Osteoblast (primary cell): ENCODE data around the gene ARHGEF7. TPM values are rescaled to one million over a fixed set of nuclear protein-coding genes. Genes with fewer than 3 reads are reported as not detected.
A peak's percentile ranks its signal among the peaks of the same experiment; 100 is the strongest.
"Not testable (repeated sequence)": the region's sequence is repeated elsewhere in the genome, so short reads cannot be mapped to it uniquely, and the experiment has no call there.

Experiments used
- DNase-seq: peaks from one replicate; pipeline ENCODE4 v3.0.0; 2011; ENCODE audit warnings: low spot score, mixed read lengths; ENCODE audit not compliant: insufficient read length; ENCODE audit errors: missing footprints
- H2AFZ ChIP-seq: 2 replicates; pipeline ENCODE4 v1.6.0; 2011; ENCODE audit warnings: mild to moderate bottlenecking, low read length
- H3K27ac ChIP-seq: 2 replicates; pipeline ENCODE4 v1.5.1; 2011; ENCODE audit warnings: mild to moderate bottlenecking, low read depth, low read length, moderate library complexity
- H3K27me3 ChIP-seq: 2 replicates; pipeline ENCODE4 v1.6.0; 2012; ENCODE audit warnings: mild to moderate bottlenecking, control low read depth, inconsistent platforms, low read length, moderate library complexity; ENCODE audit not compliant: insufficient read depth
- H3K36me3 ChIP-seq: 2 replicates; pipeline ENCODE4 v1.5.1; 2011; ENCODE audit warnings: mild to moderate bottlenecking, low read length, control low read depth, moderate library complexity; ENCODE audit not compliant: insufficient read depth
- H3K4me1 ChIP-seq: 2 replicates; pipeline ENCODE4 v1.5.1; 2011; ENCODE audit warnings: mild to moderate bottlenecking, low read length, control low read depth, moderate library complexity; ENCODE audit not compliant: insufficient read depth
- H3K4me2 ChIP-seq: 2 replicates; pipeline ENCODE4 v1.6.0; 2011; ENCODE audit warnings: mild to moderate bottlenecking, low read length; ENCODE audit not compliant: insufficient read depth
- H3K4me3 ChIP-seq: fragments of 200-600 bp; sonication (generic); 3 replicates; pipeline ENCODE4 v1.5.1; 2012; ENCODE audit warnings: mild to moderate bottlenecking, low read length, inconsistent platforms; ENCODE audit not compliant: insufficient read depth
- H3K79me2 ChIP-seq: 2 replicates; pipeline ENCODE4 v1.6.0; 2012; ENCODE audit warnings: mild to moderate bottlenecking, low read length, control low read depth, inconsistent platforms; ENCODE audit not compliant: insufficient read depth
- H3K9me3 ChIP-seq: 2 replicates; pipeline ENCODE4 v1.5.1; 2011; ENCODE audit warnings: low read depth, low read length, control low read depth
- H4K20me1 ChIP-seq: 2 replicates; pipeline ENCODE4 v1.6.0; 2012; ENCODE audit warnings: mild to moderate bottlenecking, low read length, control low read depth; ENCODE audit not compliant: insufficient read depth
- total RNA-seq: library from RNA; depleted of rRNA; stranded (reverse); fragments of >200 nt; gene quantifications from 2 replicates; pipeline ENCODE4 v1.2.3, GENCODE V29; 2012
- TF ChIP-seq, protein P1 (sequence below): IDR thresholded peaks from 2 replicates; pipeline ENCODE4 v1.5.1; 2011; ENCODE audit warnings: mild to moderate bottlenecking, low read depth, low read length, moderate library complexity; ENCODE audit errors: extremely low read depth

The ARHGEF7 gene
- total RNA-seq, 1 donor = 27.5 TPM

DNA sequence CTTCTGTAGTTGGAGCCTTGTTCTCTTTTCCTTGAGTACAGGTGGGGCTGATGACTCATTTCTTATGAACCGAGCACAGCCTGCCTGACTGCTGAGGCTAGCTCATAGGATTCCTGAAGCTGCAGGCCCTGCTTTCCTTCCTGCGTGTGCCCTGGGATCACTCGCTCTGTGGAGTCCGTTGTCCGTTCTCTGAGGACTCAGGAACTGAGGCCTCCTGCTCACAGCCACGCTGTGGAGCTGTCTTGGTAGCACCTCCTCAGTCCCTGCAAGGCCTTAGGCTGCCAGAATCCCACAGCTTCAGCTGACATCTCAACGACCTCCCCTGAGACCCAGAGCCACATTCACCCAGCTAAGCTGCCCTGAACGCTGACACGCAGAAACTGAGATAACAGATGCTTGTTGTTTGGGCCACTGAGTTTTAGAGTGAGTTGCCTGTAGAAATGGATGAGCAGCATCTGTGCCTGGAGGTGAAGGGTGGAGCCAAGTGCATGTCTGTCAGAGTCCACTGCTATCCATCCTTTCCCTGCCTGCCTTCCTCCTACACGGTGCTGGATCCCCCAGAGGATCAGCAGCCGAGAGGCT lies 72.9 kb downstream of the ARHGEF7 start:
- Histone ChIP-seq H4K20me1 (peaks cover 66% of the 10 kb centered on the region), H3K4me2 (no peak overlapping the region), H3K9me3 (no peaks in the 10 kb centered on the region), H3K36me3 (no peaks in the 10 kb centered on the region), H3K27ac (no peak overlapping the region), H2AFZ (no peak overlapping the region), H3K4me3 (no peak overlapping the region), H3K79me2 (peaks cover 98% of the 10 kb centered on the region), H3K27me3 (no peaks in the 10 kb centered on the region), H3K4me1 (peaks cover 33% of the 10 kb centered on the region)
- TF ChIP-seq, protein P1, sequence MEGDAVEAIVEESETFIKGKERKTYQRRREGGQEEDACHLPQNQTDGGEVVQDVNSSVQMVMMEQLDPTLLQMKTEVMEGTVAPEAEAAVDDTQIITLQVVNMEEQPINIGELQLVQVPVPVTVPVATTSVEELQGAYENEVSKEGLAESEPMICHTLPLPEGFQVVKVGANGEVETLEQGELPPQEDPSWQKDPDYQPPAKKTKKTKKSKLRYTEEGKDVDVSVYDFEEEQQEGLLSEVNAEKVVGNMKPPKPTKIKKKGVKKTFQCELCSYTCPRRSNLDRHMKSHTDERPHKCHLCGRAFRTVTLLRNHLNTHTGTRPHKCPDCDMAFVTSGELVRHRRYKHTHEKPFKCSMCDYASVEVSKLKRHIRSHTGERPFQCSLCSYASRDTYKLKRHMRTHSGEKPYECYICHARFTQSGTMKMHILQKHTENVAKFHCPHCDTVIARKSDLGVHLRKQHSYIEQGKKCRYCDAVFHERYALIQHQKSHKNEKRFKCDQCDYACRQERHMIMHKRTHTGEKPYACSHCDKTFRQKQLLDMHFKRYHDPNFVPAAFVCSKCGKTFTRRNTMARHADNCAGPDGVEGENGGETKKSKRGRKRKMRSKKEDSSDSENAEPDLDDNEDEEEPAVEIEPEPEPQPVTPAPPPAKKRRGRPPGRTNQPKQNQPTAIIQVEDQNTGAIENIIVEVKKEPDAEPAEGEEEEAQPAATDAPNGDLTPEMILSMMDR = no peak
- no peak for DNase-seq

DNA sequence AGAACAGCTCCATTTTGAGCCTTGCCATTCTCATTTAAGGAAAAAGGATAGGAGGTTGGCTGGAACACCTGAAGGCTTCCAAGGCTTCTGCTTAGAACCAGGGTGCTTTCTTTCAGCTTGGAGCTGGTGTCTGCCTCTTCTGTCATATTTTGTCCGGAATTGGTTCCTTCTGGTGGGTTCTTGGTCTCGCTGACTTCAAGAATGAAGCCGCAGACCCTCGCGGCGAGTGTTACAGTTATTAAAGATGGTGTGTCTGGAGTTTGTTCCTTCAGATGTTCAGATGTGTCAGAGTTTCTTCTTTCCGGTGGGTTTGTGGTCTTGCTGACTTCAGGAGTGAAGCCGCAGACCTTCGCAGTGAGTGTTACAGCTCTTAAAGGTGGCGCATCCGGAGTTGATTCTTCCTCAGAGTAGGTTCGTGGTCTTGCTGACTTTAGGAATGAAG lies 74.0 kb downstream of the ARHGEF7 start:
- not testable (repeated sequence) for H3K4me3 ChIP-seq, H3K36me3 ChIP-seq, H3K27ac ChIP-seq, H2AFZ ChIP-seq, H3K27me3 ChIP-seq, H3K9me3 ChIP-seq, H3K4me2 ChIP-seq, DNase-seq
- Histone ChIP-seq H3K4me1 (peaks cover 33% of the 10 kb centered on the region), H4K20me1 (peaks cover 59% of the 10 kb centered on the region), H3K79me2 (peaks cover 98% of the 10 kb centered on the region)

DNA sequence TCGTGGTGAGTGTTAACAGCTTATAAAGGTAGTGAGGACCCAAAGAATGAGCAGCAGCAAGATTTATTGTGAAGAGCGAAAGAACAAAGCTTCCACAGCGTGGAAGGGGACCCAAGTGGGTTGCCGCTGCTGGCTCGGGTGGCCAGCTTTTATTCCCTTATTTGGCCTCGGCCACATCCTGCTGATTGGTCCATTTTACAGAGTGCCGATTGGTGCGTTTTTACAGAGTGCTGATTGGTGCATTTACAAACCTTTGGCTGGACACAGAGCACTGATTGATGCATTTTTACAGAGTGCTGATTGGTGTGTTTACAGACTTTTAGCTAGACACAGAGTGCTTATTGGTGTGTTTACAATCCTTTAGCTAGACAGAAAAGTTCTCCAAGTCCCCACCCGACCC lies 74.4 kb downstream of the ARHGEF7 start:
- Histone ChIP-seq H4K20me1 (peaks cover 59% of the 10 kb centered on the region), H3K4me1 (peaks cover 35% of the 10 kb centered on the region), H3K79me2 (peaks cover 94% of the 10 kb centered on the region)
- not testable (repeated sequence) for DNase-seq, H3K27ac ChIP-seq, H3K27me3 ChIP-seq, H3K9me3 ChIP-seq, H3K4me2 ChIP-seq, H3K36me3 ChIP-seq, H3K4me3 ChIP-seq, H2AFZ ChIP-seq

DNA sequence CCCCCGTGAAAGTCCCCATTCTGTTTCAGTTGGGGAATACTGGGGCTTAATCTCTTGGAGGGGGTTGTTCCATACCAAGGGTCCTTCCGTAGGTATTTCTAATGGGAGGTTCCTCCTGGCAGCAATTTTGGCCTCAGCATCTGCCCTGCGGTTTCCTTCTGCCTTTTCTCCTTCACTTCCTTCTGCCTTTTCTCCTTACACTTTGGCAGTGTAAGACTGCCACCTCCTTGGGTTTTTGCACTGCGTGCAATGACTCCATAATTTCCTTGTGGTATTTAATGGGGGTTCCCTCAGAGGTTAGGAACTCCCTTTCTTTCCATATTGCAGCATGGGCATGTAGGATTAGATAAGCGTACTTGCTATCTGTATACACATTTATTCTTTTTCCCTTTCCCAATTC lies 78.1 kb downstream of the ARHGEF7 start:
- not testable (repeated sequence) for H2AFZ ChIP-seq, H3K27me3 ChIP-seq, H3K36me3 ChIP-seq, H3K27ac ChIP-seq, H3K4me2 ChIP-seq, DNase-seq, H3K4me3 ChIP-seq, H3K9me3 ChIP-seq
- Histone ChIP-seq H3K4me1 (peaks cover 15% of the 10 kb centered on the region), H3K79me2 (peaks cover 85% of the 10 kb centered on the region), H4K20me1 (peaks cover 25% of the 10 kb centered on the region)

DNA sequence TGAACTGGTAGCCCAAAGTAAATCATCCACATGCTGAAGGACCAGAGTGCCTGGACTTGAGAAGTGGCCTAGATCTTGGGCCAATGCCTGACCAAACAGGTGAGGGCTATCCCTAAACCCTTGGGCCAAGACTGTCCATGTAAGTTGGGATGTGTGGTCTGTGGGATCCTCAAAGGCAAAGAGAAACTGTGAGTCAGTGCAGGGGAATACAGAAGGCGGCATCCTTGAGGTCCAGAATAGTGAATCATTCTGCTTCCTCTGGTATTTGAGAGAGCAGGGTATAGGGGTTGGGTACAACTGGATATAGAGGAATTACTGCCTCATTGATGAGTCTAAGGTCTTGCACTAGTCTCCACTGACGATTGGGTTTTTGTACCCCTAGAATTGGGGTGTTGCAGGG lies 79.5 kb downstream of the ARHGEF7 start:
- peaks cover 13% of the 10 kb centered on the region for H3K4me1 ChIP-seq
- H3K4me3 ChIP-seq, H3K36me3 ChIP-seq, H2AFZ ChIP-seq, H3K9me3 ChIP-seq, H3K27me3 ChIP-seq, DNase-seq: not testable (repeated sequence)
- H3K79me2 ChIP-seq = peaks cover 84% of the 10 kb centered on the region
- peak overlapping the region; percentile 68 for H3K27ac ChIP-seq
- peaks cover 11% of the 10 kb centered on the region for H4K20me1 ChIP-seq
- H3K4me2 ChIP-seq = peak overlapping the region; percentile 55

DNA sequence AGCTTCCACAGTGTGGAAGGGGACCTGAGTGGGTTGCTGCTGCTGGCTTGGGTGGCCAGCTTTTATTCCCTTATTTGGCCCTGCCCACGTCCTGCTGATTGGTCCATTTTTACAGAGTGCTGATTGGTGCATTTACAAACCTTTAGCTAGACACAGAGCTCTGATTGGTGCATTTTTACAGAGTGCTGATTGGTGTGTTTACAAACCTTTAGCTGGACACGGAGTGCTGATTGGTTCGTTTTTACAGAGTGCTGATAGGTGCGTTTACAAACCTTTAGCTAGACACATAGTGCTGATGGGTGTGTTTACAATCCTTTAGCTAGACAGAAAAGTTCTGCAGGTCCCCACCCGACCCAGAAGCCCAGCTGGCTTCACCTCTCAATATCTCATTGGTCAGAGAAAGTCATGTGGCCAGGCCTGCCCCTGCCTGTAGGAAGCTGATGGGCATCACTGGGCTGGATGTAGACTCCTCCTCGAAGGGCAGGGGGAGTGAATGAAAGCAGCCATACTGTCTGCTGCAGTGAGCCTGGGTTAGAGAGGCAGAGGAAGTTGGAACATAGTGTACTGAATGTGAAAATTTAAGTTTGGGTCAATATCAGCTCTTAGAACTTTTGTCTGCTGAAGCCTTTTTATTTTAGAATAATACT lies 83.7 kb downstream of the ARHGEF7 start:
- not testable (repeated sequence) for H3K27ac ChIP-seq, H4K20me1 ChIP-seq, H3K36me3 ChIP-seq, DNase-seq, H3K4me2 ChIP-seq, H3K9me3 ChIP-seq, H3K27me3 ChIP-seq, H3K4me3 ChIP-seq, H2AFZ ChIP-seq
- H3K4me1 ChIP-seq = peaks cover 30% of the 10 kb centered on the region
- peaks cover 80% of the 10 kb centered on the region for H3K79me2 ChIP-seq
